OCI-LY7 (cell line): ENCODE results near the gene ARL6IP6.

Source experiments
- CTCF ChIP-seq: fragments of 200-600 bp; sonication (generic); conservative IDR thresholded peaks from 2 replicates; pipeline ENCODE4 v1.5.1; 2014; ENCODE audit warnings: mild to moderate bottlenecking, antibody characterized with exemption, low read length, moderate library complexity, mixed read lengths
- EZH2phosphoT487 ChIP-seq: fragments of 200-600 bp; sonication (generic); IDR thresholded peaks from 2 replicates; pipeline ENCODE4 v1.6.1; 2018; ENCODE audit warnings: low read depth, borderline replicate concordance, mild to moderate bottlenecking, mixed run types, antibody characterized with exemption, low read length, moderate library complexity, mixed read lengths

GRCh38 chr2:152782171-152782570 lies 63.8 kb downstream of the ARL6IP6 start:
- TF ChIP-seq CTCF, result no peak
- TF ChIP-seq EZH2phosphoT487, result no peak
